ENCODE data around the gene KIF22. TPM values are rescaled to one million over a fixed set of nuclear protein-coding genes. Genes with fewer than 3 reads are reported as not detected.

Gene KIF22
- total RNA-seq, 1 donor from 2014 or later = 40.7 TPM

- H3K36me3 Mint-ChIP-seq (ENCODE audit: low read depth, unreplicated experiment) = peaks cover 13% of the 10 kb centered on the region
- H3K27me3 Mint-ChIP-seq (ENCODE audit: unreplicated experiment) = peaks cover 36% of the 10 kb centered on the region
- no peak overlapping the region for H3K27ac Mint-ChIP-seq (ENCODE audit: unreplicated experiment)
- peak overlapping the region; percentile 97 for H3K4me3 Mint-ChIP-seq (ENCODE audit: unreplicated experiment)
- no peak for DNase-seq (ENCODE audit: low spot score)
- no peak for TF ChIP-seq CTCF (IDR thresholded peaks at IDR 0.05; ENCODE audit: unreplicated experiment)
- H3K4me1 Mint-ChIP-seq (ENCODE audit: unreplicated experiment) = peaks cover 47% of the 10 kb centered on the region
- H3K9me3 Mint-ChIP-seq (ENCODE audit: unreplicated experiment) = no peaks in the 10 kb centered on the region
These were observed 18.6 kb downstream of the KIF22 start for GRCh38 chr16:29809031-29809747.

GRCh38 chr16:29809850-29810698 lies 19.5 kb downstream of the KIF22 start:
- H3K27ac Mint-ChIP-seq (ENCODE audit: unreplicated experiment) = peak overlapping the region; percentile 86
- TF ChIP-seq CTCF (IDR thresholded peaks at IDR 0.05; ENCODE audit: unreplicated experiment) = no peak
- no peaks in the 10 kb centered on the region for H3K9me3 Mint-ChIP-seq (ENCODE audit: unreplicated experiment)
- peaks cover 52% of the 10 kb centered on the region for H3K4me1 Mint-ChIP-seq (ENCODE audit: unreplicated experiment)
- H3K27me3 Mint-ChIP-seq (ENCODE audit: unreplicated experiment) = peaks cover 32% of the 10 kb centered on the region
- no peak for DNase-seq (ENCODE audit: low spot score)
- H3K4me3 Mint-ChIP-seq (ENCODE audit: unreplicated experiment) = peak overlapping the region; percentile 86
- H3K36me3 Mint-ChIP-seq (ENCODE audit: low read depth, unreplicated experiment) = peaks cover 9% of the 10 kb centered on the region

- no peaks in the 10 kb centered on the region for H3K9me3 Mint-ChIP-seq (ENCODE audit: unreplicated experiment)
- H3K27me3 Mint-ChIP-seq (ENCODE audit: unreplicated experiment) = peaks cover 30% of the 10 kb centered on the region
- no peak for DNase-seq (ENCODE audit: low spot score)
- peaks cover 9% of the 10 kb centered on the region for H3K36me3 Mint-ChIP-seq (ENCODE audit: low read depth, unreplicated experiment)
- peaks cover 53% of the 10 kb centered on the region for H3K4me1 Mint-ChIP-seq (ENCODE audit: unreplicated experiment)
- TF ChIP-seq CTCF (IDR thresholded peaks at IDR 0.05; ENCODE audit: unreplicated experiment) = no peak
- peak overlapping the region; percentile 86 for H3K4me3 Mint-ChIP-seq (ENCODE audit: unreplicated experiment)
- peak overlapping the region; percentile 32 for H3K27ac Mint-ChIP-seq (ENCODE audit: unreplicated experiment)
These were observed 20.2 kb downstream of the KIF22 start for GRCh38 chr16:29810699-29811169.

GRCh38 chr16:29811170-29811895 lies 20.8 kb downstream of the KIF22 start:
- TF ChIP-seq CTCF (IDR thresholded peaks at IDR 0.05; ENCODE audit: unreplicated experiment) = no peak
- peak; percentile 86 for DNase-seq (ENCODE audit: low spot score)
- Mint-ChIP-seq H3K9me3 (ENCODE audit: unreplicated experiment) (no peaks in the 10 kb centered on the region), H3K27ac (ENCODE audit: unreplicated experiment) (peak overlapping the region; percentile 32), H3K36me3 (ENCODE audit: low read depth, unreplicated experiment) (peaks cover 9% of the 10 kb centered on the region), H3K27me3 (ENCODE audit: unreplicated experiment) (peaks cover 31% of the 10 kb centered on the region), H3K4me1 (ENCODE audit: unreplicated experiment) (peaks cover 53% of the 10 kb centered on the region), H3K4me3 (ENCODE audit: unreplicated experiment) (peak overlapping the region; percentile 86)
